NCI-H748 treated with DMSO at 0.1 percent for 48 hours (cell line): ENCODE data around the gene GRK1.

Experiments used
- DNase-seq: peaks from one replicate; lab custom pipeline; 2025; lab: John Stamatoyannopoulos, UW

GRK1 gene

DNA sequence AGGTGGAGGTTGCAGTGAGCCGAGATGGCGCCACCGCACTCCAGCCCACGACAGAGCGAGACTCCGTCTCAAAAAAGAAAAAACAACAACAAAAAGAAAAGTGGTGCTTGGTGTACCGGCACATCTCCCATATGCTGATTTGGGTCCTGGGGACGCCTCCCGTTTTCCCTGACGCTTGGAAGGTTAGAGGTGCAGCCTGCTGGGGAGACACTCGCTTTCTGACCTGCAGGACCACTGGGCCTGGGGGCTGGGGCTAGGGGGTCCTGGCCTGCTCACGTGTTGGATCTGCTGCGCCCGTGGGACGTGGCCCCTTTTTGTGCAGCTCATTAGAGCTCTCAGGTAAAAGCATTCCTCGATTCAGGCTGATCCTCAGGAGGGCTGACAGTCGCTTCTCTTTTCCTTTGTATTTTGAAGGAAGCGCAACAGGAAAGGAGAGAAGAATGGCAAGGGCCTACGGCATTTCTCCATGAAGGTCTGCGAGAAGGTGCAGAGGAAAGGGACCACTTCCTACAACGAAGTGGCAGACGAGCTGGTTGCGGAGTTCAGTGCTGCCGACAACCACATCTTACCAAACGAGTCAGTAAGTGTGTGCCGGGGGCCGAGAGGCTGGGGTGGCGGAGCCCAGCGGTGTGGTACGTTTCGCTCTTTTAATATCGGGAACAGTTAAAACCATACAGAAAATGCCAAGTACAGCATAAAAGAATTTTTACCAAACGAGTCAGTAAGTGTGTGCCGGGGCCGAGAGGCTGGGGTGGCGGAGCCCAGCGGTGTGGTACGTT is 34.1 kb upstream of the GRK1 start:
- DNase-seq = no peak

DNA sequence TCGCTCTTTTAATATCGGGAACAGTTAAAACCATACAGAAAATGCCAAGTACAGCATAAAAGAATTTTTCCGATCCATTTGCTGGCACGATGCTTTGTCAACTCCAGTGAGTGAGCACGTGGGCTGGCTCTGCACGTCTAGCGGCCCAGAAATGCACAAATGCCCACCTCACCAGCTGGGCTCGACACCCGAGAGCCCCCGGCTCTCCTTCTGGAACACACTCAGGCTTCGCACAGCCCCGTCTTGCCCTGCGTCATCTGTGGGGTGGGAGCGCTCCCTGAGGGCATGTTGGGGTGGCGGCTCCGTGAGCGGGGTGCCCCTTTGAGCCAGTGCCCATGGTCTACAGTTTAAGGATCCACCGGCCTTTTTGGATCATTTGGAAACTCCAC is 33.5 kb upstream of the GRK1 start:
- no peak for DNase-seq

DNA sequence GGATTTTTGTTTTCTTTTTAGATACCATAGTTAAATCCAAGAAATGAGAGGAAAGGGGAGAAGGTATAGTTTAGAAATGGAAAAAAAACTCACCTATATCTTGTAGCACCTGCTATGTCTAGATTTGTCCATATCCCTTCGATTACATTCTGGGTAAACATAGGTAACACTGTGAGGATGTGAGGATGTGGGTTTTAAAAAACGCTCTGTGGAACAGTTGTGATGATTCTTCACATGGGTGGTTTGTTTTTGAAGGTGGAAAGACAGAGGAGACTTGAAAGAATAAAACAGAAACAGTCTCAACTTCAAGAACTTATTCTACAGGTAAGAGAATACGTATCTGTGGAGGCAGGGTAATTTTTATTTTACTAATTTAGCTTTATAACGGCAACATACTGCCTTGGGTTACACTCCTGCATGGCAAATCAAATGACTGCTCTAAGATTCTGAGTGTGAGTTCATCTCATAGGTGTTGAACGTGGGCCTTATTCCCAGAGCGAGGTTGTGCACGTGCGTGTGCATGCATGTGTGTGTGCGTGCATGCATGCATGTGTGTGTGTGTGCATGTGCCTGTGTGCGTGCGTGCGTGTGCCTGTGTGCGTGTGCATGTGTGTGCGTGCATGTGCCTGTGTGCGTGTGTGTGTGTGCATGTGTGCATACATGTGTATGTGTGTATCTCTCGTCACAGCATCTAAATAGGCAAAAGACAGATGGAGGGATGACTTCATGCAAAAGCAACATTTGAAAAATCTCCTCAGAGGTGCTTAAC is 32.6 kb upstream of the GRK1 start:
- DNase-seq = no peak

DNA sequence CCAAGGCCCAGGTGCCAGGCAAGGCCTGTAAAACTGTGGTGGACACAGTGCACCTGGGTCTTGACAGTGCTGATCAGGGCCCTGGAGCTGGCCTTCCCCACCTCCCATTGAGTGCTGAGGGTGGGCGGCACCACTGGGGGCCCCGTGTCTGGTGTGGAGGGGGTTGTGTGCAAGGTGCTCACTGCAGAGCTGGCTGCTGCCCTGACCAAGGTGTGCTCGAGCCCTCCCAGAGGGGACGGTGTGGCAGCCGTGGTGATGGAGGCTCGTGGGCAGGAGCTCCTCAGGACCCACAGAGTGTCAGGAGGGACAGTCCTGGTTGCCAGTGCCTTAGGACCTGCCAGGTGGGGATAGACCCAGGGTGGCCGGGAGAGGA is 32.0 kb upstream of the GRK1 start:
- no peak for DNase-seq

DNA sequence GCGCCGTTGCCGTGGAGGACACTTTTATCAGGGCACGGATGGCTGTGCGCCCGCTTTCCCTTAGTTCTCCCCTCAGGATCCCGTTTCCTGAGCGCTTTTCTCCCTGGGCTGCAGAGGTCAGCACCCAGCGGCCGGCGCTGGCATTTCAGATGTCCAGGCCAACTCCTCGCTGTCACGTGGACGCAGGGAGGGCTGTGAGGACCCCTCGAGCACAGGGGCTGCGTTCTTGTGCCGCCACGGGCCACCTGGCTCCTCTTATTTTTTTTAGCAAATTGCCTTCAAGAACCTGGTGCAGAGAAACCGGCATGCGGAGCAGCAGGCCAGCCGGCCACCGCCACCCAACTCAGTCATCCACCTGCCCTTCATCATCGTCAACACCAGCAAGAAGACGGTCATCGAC is 31.3 kb upstream of the GRK1 start:
- no peak for DNase-seq

DNA sequence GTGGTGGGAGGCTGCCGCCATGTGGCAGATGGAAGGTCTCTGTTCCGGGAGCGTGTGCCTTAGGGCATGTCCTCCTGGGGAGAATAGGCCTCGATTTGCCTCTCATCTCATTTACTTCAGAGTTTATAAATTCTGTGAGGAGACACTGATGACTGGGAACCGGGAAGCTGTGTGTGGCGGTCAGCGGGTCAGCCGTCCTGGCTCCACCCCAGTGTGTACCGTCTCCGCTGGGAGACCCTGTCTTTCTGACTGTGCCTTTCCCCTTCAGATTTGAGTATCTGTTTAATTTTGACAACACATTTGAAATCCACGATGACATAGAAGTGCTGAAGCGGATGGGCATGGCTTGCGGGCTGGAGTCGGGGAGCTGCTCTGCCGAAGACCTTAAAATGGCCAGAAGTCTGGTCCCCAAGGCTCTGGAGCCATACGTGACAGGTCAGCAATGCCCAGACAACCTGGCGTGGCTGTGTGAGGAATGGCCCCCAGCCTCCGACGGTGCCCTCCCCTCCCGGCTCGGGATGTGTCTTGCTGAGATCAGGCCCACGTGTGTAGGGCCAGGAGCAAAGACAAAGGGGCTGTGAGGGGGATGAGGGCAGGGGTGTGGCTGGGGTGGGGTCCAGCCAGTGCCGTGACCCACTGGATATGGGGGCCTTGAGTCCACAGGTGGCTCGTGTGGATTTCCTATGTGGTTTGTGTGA is 30.6 kb upstream of the GRK1 start:
- no peak for DNase-seq

DNA sequence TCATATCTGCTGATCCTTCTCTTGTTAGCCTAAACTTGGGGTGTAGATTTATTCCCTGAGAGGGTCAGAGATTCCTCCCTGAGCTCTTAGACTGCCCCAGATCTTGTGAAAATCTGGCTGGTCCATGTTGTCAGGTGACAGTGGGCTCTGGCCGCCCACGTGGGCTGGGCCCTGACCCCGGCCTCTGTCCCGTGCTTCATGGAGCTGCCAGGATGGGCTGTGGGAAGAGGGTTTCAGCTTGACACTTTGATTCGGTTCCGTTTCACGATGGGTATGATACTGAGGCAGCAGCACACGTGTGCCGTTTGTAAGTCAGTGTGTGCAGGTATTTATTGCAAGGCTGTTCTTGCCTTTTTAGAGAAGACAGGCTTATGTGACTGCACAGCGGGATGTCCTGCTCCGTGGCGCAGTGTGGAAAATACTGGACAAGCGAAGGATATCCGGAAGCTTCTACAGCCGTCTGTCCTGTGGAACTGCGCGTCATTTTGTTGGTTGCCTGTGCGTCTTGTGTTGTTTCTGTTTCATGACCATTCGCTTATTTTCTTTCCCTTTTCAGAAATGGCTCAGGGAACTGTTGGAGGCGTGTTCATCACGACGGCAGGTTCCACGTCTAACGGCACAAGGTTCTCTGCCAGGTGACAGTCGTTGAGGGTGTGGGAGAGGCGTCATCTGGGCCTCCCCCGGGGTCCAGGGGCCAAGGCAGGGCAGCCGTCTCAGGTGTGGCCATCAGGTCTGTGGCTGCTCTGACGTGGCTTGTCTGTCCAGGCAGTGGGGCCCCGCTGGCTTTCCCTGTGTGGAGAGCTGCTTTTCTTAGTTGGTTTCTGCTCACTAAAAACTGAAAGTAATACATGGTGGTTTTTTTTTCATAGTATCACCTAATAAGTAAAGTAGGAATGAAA is 29.5 kb upstream of the GRK1 start:
- no peak for DNase-seq

DNA sequence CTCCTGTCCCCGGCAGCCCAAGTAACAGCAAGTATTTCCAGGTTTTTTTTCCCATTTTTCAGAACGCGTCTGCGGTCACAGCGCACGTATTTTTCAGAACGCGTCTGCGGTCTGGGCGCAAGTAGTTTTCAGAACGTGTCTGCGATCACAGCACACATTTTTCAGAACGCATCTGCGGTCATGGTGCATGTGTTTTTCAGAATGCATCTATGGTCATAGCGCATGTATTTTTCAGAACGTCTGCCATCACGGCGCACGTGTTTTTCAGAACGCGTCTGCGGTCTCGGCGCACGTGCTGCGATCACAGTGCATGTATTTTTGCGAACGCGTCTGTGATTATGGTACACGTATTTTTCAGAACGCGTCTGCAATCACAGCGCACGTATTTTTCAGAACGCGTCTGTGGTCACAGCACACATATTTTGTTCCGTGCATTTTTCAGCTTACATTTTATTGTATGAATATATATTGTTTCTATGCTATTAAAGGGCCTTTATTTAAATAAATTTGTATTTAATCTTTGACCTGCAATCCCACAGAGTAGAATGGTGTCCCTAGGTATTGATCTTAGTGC is 28.8 kb upstream of the GRK1 start:
- DNase-seq = no peak

DNA sequence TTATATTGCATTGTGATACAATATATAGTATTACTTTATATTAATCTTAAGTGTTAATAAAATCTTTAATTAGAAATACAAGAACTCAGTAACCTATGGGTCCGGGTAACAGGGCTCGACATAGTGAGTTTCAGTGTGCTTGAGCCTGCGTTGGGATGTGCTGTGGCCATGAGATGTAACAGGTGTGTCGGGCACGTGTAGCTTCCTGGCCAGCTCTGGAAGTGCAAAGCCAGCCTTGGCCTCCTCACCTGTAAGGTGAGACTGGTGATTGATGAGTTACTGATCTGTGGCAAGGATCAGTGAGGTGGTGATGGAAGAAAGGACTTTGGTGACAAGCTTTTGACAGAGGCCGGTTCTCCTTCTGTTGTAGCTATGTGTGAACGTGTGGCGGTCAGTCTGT is 28.2 kb upstream of the GRK1 start:
- DNase-seq = no peak

DNA sequence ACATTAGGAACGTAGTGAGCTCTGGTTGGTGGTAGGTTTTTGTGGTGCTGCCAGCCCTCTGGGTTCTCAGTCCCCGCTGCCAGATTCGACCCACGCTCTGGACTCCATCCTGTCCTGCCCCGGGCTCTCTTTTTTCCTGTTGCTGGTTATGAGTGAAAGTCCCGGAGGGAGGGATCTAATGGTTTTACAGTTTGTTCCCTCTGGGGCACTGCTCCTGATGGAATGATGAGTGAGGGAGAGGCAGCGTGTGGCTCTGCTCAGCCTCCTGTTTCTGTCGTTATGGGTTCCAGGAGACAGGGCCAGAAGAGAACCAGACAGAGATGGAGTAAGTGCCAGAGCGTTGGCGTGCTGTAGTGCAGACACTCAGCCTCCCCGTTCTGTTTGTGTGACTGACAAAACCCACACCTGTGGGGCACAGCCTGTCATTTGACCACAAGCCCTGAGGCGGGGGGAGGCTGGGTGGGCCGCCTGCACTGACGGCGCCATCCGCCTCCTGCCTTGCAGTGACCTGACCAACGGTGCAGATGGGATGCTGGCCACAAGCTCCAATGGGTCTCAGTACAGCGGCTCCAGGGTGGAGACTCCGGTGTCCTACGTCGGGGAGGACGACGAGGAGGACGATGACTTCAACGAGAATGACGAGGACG is 27.3 kb upstream of the GRK1 start:
- DNase-seq = no peak

DNA sequence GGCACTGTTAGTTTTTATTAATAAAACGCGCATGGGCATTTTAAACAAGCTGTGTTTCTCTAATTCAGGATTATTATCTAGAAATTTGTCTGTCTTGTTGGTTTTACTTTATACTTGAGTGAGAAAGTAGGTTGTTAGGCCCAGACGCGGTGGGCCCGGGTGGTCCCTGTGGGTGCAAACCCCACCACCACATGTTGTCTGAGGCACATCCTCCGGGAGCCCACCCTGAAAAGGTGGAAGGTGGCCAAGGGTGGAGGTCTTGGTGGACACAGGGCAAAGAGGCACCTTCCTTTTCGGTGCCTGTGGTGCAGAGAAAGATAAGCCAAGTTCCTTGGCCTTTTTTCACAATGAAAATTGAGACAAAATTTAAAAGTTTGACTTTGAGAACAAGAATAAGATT is 25.6 kb upstream of the GRK1 start:
- DNase-seq = no peak

DNA sequence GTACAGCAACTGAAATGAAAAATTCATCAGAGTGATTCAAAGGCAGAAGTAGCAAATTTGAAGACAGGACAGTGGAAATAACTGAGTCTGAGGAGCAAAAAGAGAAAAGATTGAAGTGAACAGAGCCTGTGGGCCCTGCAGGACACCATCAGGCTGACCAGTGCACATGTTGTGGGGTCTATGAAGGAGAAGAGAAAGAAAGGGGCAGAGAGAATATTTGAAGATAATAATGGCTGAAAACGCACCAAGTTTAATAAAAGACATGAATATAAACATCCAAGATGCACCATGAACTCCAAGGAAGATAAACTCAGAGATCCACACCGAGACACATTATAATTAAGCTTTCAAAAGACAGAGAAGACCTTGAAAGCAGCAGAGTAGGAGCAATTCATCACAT is 24.5 kb upstream of the GRK1 start:
- DNase-seq = no peak

DNA sequence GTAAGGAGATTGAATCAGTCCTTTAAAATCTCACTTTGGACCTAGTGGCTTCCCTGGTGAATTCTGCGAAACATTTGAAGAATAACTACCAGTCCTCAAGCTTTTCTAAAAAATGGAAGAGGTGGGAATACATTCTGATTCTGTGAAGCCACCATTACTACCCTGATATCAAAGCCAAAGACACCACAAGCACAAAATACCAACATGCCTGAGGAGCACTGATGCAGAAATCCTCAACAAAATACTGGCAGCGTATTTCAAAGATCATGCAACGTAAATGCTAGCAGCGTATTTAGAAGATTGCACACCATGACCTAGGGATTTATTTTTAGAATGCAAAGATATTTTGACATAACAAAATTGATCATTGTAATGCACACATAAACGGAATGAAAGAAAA is 23.4 kb upstream of the GRK1 start:
- no peak for DNase-seq

DNA sequence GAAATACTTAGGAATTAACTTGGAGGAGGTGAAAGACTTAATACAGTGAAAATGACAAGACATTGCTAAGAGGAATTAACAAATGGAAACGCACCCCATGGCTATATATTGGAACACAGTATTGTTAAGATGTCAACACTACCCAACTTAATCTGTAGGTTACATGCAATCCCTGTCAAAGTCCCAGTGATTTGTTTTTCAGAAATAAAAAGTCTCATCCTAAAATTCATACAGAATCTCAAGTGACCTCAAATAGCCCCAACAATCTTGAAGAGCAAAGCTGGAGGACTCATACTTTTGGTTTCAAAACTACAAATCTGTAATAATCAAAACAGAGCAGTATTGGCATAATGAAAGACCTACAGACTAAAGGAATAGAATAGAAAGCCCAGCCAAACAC is 22.2 kb upstream of the GRK1 start:
- DNase-seq = no peak

DNA sequence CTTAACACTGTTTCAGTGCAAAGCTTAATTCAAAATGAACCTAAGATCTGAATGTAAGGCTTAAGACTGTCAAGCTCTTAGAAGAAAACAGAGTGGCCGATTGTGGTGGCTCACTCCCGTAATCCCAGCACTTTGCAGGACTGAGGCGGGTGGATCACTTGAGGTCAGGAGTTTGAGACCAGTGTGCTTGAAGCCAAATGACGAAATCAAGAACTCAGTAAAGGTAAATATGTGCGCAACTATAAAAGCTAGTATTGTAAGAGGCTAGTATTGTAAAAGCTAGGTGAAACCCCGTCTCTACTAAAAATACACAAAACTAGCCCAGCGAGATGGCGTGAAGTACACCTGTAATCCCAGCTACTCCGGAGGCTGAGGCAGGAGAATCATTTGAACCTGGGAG is 21.7 kb upstream of the GRK1 start:
- DNase-seq = no peak

DNA sequence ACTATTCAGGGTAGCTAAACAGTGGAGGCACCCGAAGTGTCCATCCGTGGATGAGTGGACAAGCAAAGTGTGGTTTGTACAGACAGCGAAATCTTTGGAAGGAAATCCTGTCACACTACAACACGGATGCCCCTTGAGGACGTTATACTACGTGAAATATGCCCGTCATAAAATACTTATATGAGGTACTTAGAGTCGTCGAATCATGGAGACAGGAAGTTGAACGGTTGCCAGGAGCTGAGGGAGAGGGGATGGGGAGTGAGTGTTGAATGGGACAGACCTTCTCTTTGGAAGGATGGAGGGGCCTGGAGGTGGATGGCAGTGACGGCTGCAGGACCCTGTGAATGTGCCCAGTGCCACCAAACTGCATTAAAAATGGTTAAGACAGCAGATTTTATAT is 20.6 kb upstream of the GRK1 start:
- no peak for DNase-seq

DNA sequence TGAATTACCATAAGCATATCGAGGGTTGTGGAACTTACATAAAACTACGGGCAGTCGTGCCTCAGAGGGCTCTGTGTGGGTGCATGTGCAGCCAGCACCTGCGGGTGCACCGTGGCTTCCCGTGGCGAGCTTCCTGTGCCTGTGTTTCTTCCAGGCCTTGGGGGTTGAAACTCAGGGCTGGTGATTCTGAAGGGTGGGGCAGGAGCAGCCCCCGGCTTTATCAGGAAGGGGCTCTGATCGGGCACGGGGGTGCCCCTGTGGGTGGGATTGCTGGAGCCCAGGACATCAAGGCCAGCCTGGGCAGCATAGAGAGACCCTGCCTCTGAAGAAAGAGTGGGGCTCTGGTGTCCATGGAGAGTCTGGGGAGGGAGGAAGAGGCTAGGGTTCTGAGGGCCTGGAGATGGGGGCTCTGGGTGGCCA is 20.1 kb upstream of the GRK1 start:
- no peak for DNase-seq

DNA sequence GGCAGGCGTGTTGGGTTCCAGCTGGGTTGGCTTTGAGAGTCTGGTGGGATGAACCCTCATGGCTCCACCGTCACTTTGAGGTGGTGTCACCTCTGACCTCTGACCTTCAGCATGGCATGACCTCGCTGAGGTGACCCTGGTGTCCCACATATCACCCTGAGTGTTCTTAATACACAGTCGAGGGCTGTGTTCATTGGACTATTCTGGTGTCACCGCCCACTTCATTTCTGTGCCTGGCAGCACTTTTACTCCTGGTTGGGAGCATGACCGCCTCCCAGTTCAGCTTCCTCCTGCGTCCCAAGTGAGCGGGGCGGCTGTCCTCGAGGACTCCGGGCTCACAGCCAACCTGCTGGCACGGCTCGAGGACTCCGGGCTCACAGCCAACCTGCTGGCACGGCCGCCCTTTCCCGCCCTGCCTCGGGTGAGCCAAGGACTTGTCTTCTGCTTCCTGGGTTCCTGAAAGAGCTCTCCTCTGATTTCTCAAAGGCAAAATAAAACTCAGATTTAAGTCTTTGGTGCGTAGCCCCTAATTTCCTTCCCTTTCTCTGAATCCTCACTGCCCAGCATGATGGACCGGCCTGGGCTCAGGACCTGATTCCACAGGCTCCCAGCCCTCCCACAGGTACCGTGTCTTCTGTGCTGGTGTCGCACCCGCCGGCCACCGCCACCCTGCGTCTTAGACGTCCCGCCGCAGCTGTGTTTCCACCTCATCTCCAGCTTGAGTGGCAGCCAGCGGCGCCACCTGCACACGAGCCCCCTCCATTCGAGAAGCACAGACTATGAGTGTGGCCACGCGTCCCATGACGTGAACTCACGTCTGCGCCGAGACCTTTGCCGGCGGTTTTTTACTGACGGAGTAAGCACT is 19.4 kb upstream of the GRK1 start:
- DNase-seq = peak; percentile 50

DNA sequence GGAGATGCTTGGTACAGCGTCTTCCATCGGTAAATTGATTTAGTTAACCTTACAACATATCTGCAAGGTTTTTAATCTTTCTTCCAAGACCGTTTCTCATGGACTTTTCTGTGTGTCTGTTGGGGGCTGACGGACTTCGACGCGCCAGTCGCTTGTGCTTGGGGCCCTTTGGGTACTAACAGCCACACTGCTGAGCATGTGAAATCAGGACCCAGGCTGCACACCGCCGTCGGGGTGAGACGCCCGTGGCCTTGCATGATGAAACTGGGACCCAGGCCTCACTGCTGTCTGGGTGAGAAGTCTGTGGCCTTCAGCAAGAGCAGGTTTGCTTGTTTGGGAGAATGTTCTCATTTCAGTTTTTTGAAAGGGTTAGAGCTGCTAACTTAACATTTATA is 18.8 kb upstream of the GRK1 start:
- DNase-seq = no peak

DNA sequence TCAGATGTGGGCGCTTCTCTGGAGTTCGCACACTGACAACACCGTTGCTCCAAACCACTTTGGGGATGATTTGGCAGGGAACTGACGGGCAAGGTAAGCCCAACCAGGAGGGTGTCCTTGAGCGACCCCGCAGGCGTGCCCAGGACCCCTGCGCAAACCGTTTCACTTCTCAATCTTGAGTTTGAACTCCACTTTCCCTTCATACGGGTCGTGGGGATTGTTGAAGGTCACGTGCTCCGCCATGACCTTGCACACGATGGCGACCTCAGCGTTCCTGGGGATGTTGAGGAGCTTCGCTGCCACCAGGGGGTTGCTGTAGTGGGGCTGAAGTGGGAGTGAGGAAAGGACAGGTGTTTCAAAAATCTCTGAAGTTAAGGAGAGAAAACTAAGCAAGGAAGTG is 17.8 kb upstream of the GRK1 start:
- DNase-seq = no peak
